NCI-H2171 (cell line): ENCODE data around the gene ZNF689.
A peak's percentile ranks its signal among the peaks of the same experiment; 100 is the strongest.
"Not testable (repeated sequence)": the region's sequence is repeated elsewhere in the genome, so short reads cannot be mapped to it uniquely, and the experiment has no call there.

Experiments used
- DNase-seq: peaks from one replicate; lab custom pipeline; 2025; lab: John Stamatoyannopoulos, UW

The ZNF689 gene

DNA sequence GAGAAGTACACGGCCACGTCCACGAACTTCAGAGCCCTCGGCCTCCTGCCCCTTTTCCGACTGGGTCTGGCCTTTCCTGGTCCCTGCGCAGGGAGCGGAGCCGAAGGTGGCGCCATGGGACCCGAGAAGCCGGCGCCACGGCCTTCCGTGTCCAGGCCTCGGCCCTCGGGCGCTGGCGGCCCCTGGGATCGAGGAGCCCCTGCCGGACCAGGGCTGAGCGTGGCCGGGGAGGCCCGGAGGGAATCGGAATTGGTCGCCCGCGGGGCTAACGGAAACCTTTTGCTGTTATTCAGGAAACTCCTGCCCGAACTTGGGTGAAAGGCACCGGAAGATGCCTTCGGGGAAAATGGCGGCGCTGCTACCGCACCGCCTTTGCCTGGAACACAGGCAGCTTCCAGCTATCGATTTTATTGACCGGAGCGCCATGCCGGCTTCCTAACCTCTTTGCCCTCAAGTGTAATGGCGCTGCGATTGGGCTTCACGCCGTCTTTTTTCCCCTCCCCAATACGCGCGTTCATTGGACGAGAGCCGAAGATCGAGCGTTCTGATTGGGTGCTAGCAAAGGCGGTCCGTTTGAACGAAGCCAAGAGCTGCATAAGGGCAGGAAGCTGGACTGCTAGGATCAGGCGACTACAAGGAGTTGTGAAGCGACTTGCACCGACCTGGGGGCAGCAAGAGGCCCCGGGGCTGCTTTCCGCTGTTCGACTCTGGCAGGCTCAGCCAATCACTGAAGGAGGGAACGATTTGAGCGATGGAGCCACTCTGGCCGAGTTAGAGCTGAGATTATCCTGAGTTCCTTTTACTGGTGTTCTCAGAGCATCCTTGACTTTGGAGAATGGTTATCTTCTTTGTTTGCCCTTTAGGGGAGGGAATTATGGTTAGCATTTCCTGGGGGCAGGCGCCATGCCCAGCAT is at the start of gene ZNF689:
TSS of gene ZNF689 (minus strand) at position 464 of the 914 bp plus-strand sequence. CDS start at position 116, 348 bp downstream.
- peak; percentile 96 for DNase-seq

GRCh38 chr16:30658731-30659506 is 48.7 kb upstream of the ZNF689 start:
- DNase-seq, result peak; percentile 92

DNA sequence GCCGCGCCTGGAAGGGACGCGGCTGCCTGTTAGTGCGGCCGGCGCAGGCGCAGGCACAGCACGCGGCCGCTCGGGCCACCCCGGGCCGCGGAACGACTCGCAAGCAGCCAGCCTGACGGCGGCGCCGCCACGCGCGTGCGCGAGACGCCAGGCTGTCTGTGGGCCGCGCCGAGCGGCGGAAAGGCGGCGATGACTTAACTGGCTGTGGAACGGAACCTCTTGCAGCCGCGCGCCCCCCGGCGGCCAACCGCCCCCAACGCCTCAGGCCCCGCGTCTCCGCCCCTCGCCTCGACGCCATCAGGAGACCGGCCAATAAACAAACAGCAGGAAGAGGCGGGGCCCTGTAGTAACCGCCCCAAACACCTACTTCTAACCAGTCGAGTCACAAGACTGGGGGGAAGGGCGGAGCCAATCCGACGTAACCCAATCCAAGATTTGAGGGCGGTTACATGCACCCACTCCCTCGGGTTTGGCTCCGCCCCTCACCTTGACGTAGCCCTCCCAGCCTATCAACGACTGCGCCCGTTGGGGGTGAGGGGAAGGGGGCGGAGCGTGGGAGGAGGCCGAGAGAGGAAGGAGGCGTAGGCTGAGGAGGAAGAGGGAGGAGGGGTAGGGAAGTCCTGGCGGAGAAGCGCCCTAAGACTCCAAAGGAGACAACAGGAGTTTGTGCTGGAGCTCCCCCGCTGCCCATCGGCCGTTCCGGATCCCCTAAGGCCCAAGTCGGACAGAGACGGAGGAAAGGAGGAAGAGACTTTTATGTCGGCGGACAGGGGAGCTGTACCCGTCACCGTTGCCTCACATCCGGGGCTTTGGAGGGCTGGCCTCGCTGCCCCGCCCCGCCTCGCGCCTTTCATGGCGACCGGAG is 47.9 kb upstream of the ZNF689 start, which contains the start of gene FBRS:
TSS of gene FBRS (plus strand) at position 566 of the 865 bp plus-strand sequence. CDS start 1,088 bp downstream, outside the sequence.
- peak; percentile 99 for DNase-seq

- DNase-seq, result no peak
These were observed 47.0 kb upstream of the ZNF689 start for GRCh38 chr16:30656974-30657865.

DNA sequence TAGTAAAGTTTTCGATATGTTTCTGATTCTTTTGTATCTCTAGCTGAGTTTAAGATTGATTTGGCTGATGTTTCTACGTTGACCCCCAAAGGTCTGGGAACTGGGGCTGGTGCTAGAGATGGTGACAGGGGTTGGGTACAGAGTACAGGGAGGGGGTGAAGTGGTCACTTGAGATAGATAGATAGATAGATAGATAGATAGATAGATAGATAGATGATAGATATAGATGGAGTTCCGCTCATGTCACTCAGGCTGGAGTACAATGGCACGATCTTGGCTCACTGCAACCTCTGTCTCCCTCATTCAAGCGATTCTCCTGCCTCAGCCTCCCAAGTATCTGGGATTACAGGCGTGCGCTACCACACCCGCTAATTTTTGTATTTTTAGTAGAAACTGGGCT is 46.2 kb upstream of the ZNF689 start:
- no peak for DNase-seq

DNA sequence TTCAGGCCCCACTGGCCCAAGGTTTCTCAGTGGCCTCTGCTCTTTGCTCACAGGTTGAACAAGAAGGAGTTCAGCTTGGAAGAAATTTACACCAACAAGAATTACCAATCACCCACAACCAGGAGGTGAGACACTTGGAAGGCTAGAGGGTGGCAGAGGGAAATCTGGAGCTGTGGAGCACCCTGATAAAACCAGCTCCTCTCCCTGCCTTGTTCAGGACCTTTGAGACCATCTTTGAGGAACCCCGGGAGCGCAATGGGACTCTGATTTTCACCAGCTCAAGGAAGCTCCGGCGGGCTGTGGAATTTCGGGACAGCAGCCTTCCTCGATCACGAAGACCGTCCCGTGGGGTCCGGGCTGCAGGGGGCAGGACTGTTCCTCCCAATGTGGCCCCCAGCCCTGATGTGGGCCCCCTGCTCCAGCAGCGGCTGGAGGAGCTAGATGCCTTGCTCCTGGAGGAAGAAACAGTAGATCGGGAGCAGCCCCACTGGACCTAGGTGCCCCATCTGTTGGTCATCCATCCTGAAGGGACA is 45.7 kb upstream of the ZNF689 start:
- no peak for DNase-seq

DNA sequence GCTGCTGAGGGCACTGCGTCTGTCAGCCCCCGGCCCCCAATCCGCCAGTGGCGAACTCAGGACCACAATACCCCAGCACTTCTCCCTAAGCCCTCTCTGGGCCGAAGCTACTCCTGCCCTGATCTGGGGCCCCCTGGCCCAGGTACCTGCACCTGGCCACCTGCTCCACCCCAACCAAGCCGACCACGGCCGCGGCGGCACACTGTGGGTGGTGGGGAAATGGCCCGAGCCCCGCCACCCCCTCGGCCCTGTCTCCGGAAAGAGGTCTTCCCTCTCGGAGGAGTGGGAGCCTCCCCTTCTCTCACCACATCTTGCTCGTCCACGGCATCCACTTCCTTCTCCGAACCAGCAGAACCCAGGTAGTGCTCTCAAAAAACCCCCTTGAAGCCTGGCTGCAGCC is 44.7 kb upstream of the ZNF689 start:
- DNase-seq, result no peak

DNA sequence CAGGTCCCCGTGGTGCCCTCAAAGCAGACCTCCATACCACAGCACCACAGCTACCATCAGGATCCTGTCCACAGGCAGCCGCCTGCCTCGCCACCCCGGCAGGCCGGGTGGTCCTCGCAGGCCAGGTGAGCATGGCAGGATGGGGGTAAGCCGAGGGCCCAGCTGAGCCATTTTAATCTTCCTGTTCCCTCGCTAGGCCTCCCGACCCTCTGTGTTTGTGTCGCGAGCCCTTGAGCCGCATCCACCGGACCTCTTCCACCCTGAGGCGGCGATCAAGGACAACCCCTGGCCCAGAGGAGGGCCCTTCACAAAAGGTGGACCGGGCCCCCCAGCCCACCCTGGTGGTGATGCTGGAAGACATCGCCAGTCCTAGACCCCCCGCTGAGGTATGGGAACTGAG is 42.5 kb upstream of the ZNF689 start:
- no peak for DNase-seq

- no peak for DNase-seq
These were observed 41.8 kb upstream of the ZNF689 start for GRCh38 chr16:30652005-30652296.

DNA sequence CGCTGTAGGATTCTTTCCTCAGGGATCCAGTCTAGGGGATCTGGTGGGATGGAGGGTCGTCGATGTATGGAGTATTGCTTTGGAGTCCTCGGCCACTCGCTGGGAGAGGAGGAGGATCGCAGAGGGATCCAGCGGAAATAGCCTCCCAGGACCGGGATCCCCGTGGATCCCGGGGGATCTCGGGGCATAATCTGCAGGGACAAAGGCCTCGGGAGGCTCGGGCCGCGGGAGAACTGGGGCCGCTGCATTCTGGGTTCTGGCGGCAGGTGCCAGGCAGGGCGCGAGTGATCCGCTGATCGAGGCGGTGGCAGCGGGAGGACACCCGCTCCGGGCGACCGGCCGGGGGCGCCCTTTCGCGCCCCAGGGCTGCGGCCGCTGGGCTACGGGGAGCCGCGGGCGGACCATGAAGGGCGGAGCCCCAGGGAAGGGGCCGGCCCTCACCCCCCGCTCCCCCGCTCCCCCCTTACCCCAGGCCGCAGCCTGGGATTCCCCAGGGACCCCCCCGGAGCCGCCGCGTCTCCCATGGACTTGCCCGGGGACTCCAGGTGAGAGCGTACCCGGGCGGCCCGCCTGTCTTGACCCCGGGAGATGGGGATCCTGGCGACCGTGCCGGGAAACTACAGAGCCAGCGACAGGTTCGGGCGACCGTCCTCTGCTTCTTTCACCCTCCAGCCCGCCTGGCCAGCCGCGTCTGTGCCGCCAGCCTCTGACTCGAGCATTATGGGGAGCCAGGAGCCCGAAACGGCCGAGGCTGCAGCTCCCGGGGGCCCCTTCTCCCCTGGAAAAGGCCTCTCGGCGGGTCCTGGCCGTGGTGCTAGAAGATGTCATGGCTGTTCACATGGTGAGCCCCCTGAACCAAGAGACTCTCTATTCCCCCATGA is 41.2 kb upstream of the ZNF689 start:
- peak; percentile 36 for DNase-seq

DNA sequence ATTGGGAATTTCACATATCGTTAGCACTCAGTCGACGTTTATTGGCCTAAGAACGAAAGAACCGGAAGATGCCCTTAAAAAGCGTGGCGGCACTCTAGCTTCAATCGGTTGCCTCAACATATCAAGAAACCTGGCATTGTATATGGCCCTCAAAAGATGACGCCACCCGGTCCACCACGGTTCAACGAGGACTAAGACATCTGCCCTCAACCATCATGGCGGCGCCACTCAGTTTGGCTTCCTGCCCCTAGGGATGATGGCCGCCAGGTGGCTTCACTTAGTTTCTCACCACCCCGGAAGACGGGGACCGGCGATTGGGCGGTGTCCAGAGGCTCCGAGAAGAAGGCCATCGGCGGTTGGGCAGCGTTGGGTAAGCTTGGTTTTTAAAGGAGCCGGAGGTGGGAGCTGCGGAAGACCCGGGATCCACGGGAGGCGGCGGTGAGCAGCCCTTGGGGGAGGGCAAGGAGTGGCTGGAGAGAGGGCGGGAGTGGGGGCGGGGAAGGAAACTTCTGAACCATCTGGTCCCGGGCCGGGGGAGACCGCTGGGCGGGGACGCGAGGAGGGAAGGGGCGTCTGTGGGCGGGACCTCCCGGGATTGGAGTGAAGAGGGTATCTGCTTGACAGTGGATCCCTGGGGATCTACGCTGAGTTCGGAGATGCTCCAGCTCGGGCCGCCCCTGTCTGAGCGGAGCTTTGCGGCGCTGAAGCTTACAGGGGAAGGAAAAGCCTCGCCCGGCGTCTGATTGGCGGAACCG is 40.4 kb upstream of the ZNF689 start, which contains the start of gene PRR14:
TSS of gene PRR14 (plus strand) at position 592 of the 755 bp plus-strand sequence. CDS start 686 bp downstream, outside the sequence.
- peak; percentile 100 for DNase-seq

GRCh38 chr16:30649725-30650368 is 39.7 kb upstream of the ZNF689 start:
- no peak for DNase-seq

DNA sequence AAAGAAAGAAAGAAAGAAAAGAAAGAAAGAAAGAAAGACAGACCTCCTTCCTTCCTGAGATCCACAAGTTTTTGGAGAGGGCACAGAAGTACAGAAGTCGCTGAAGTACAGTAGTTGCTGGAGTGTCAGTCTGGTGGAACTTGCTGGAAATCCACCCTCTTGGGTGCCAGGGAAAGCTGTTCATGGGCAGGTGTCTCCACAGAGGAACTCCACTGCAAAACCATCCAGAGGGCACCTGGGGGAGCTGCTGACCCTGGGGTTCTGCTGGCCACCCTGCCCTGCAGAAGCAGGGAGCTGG is 37.0 kb upstream of the ZNF689 start:
- DNase-seq, result no peak

DNA sequence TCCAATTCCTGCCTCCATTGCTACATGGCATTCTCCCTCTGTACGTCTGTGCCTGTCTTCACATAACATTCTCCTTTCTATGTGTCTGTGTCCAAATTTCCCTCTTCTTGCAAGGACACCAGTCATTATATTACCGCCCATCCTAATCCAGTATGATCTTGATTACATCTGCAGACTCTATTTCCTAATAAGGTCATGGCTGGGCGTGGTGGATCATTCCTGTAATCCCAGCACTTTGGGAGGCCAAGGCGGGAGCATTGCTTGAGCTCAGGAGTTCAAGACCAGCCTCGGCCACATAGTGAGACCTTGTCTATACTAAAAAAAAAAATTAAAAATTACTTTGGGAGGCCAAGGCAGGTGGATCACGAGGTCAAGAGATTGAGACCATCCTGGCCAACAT is 35.5 kb upstream of the ZNF689 start:
- DNase-seq, result no peak

DNA sequence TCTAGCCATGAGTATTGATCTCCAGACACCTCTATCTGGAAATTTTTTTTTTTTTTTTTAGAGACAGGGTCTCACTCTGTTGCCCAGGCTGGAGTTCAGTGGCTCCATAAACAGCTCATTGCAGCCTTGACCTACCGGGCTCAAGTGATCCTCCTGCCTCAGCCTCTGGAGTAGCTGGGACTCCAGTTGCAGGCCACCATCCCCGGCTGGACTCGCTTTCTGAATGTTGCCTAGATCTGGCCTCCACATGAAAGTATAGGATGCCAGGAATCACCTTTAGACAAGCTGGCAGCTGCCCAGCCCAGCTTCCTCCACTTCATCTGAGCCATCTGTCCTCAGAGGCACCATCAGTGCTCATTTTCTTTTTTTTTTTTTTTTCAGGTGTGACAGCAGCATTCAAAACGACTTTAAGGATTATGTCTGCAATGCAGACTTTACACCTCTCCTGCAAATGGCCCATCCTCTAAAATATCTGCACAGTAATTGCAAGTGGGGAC is 34.2 kb upstream of the ZNF689 start:
- DNase-seq, result peak; percentile 81

DNA sequence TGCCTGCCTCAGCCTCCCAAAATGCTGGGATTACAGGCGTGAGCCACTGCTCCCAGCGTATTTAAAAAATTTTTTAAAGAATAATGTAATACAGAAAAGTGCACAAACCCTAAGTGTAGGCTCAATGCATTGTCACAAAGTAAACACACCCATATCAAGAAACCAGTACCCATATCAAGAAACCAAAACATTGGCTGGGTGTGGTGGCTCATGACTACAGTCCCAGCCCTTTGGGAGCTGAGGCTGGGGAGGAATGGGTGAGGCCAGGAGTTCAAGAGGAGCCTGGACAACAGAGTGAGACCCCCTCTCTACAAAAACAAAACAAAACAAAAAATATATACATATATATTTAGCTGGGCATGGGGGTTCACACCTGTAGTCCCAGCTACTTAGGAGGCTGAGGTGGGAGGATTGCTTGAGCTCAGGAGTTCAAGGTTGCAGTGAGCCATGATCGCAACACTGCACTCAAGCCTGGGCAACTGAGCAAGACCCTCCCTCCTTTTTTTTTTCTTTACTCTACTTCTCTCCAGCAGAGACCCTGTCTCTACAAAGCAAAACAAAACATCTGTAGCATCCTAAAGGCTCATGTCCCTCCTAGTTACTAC is 31.3 kb upstream of the ZNF689 start:
- no peak for DNase-seq

DNA sequence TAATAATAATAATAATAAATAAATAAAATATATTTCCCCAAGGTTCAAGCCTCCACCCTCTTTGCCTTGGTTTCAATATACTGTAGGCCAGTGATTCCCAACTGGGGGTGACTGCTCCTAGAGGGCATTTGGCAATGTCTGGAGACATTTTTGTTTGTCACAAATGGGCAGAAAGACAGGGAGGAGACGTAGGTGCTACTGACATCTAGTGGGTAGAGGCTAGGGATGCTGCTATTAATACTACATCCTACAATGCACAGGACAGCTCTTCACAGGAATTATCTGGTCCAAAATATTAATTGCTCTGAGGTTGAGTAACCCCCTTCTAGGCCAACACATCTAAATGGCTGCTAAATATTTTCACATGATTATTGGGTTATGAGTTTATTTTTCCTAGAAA is 27.8 kb upstream of the ZNF689 start:
- DNase-seq, result peak; percentile 36

DNA sequence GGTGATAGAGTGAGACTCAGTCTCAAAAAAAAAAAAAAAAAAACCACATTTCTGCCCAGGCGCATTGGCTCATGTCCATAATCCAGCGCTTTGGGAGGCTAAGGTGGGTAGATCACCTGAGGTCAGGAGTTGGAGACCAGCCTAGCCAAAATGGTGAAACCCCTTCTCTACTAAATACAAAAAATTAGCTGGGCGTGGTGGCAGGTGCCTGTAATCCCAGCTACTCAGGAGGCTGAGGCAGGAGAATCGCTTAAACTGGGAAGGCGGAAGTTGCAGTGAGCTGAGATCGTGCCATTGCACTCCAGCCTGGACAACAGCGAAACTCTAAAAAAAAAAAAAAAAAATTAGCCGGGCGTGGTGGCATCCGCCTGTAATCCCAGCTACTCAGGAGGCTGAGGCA is 26.9 kb upstream of the ZNF689 start:
- not testable (repeated sequence) for DNase-seq
